GM23248 (cell line): ENCODE data around the gene MRPS34.

Source experiments
- EZH2 ChIP-seq: fragments of 200-600 bp; sonication (generic); IDR thresholded peaks from 2 replicates; pipeline ENCODE4 v1.6.1; 2018; ENCODE audit warnings: antibody characterized with exemption, mild to moderate bottlenecking; ENCODE audit not compliant: insufficient read depth, poor library complexity, severe bottlenecking
- EZH2phosphoT487 ChIP-seq: fragments of 200-600 bp; sonication (generic); IDR thresholded peaks from 2 replicates; pipeline ENCODE4 v1.6.1; 2018; ENCODE audit warnings: antibody characterized with exemption, moderate library complexity, mild to moderate bottlenecking, low read depth; ENCODE audit not compliant: insufficient read depth

DNA sequence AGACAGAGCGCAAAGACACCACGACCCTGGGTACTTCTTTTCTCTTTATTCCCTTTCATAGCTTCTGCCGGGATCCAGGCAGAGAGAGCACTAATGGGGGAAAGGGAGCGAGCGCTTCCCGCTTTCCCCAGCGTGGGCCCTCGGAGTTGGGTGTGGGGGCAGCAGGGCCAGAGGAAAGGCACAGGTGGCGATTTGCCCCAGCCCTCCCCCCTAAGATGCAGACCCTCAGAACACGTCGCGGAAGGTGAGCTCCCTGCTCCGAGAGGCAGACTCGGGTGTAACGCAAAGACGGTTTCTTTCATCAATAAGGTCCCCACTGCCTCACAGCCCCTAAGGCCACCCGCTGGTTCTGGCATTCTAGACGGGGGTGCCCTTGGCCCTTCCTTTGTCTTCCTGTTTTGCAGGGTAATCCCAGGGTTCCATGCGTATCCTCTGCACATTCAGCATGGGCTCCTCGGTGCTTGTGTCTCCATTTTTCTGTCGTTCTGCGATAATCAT is 1.0 kb downstream of the MRPS34 start:
- TF ChIP-seq EZH2phosphoT487 (no peak), EZH2 (no peak)
